Measurements from ENCODE around the gene RBM38.

The RBM38 gene

GRCh38 chr20:57432480-57432861 is 41.3 kb downstream of the RBM38 start:
- TF ChIP-seq ZNF660 (tag by site-specific recombination; IDR thresholded peaks at IDR 0.05), result no peak
- TF ChIP-seq, protein P1, sequence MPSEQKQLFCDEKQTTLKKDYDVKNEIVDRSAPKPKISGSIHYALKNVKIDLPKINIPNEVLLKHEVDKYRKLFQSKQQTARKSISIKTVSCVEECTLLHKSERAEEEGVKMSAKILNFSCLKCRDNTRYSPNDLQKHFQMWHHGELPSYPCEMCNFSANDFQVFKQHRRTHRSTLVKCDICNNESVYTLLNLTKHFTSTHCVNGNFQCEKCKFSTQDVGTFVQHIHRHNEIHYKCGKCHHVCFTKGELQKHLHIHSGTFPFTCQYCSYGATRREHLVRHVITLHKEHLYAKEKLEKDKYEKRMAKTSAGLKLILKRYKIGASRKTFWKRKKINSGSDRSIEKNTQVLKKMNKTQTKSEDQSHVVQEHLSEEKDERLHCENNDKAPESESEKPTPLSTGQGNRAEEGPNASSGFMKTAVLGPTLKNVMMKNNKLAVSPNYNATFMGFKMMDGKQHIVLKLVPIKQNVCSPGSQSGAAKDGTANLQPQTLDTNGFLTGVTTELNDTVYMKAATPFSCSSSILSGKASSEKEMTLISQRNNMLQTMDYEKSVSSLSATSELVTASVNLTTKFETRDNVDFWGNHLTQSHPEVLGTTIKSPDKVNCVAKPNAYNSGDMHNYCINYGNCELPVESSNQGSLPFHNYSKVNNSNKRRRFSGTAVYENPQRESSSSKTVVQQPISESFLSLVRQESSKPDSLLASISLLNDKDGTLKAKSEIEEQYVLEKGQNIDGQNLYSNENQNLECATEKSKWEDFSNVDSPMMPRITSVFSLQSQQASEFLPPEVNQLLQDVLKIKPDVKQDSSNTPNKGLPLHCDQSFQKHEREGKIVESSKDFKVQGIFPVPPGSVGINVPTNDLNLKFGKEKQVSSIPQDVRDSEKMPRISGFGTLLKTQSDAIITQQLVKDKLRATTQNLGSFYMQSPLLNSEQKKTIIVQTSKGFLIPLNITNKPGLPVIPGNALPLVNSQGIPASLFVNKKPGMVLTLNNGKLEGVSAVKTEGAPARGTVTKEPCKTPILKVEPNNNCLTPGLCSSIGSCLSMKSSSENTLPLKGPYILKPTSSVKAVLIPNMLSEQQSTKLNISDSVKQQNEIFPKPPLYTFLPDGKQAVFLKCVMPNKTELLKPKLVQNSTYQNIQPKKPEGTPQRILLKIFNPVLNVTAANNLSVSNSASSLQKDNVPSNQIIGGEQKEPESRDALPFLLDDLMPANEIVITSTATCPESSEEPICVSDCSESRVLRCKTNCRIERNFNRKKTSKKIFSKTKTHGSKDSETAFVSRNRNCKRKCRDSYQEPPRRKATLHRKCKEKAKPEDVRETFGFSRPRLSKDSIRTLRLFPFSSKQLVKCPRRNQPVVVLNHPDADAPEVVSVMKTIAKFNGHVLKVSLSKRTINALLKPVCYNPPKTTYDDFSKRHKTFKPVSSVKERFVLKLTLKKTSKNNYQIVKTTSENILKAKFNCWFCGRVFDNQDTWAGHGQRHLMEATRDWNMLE (tag by site-specific recombination; conservative IDR thresholded peaks at IDR 0.05; ENCODE audit: low read depth), result no peak
- TF ChIP-seq, protein P2, sequence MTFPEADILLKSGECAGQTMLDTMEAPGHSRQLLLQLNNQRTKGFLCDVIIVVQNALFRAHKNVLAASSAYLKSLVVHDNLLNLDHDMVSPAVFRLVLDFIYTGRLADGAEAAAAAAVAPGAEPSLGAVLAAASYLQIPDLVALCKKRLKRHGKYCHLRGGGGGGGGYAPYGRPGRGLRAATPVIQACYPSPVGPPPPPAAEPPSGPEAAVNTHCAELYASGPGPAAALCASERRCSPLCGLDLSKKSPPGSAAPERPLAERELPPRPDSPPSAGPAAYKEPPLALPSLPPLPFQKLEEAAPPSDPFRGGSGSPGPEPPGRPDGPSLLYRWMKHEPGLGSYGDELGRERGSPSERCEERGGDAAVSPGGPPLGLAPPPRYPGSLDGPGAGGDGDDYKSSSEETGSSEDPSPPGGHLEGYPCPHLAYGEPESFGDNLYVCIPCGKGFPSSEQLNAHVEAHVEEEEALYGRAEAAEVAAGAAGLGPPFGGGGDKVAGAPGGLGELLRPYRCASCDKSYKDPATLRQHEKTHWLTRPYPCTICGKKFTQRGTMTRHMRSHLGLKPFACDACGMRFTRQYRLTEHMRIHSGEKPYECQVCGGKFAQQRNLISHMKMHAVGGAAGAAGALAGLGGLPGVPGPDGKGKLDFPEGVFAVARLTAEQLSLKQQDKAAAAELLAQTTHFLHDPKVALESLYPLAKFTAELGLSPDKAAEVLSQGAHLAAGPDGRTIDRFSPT (tag by site-specific recombination; IDR thresholded peaks at IDR 0.05), result no peak
- no peak for TF ChIP-seq ZNF692 (tag by site-specific recombination; IDR thresholded peaks at IDR 0.05)
- TF ChIP-seq ZNF341 (tag by site-specific recombination; IDR thresholded peaks at IDR 0.05; ENCODE audit: low read depth), result no peak
- no peak for TF ChIP-seq ZNF280D (tag by site-specific recombination; IDR thresholded peaks at IDR 0.05)
- TF ChIP-seq ZNF114 (tag by site-specific recombination; IDR thresholded peaks at IDR 0.05), result no peak
- no peak for TF ChIP-seq REPIN1 (tag by site-specific recombination; IDR thresholded peaks at IDR 0.05; ENCODE audit: low read depth)
- no peak for TF ChIP-seq ZNF776 (tag by site-specific recombination; IDR thresholded peaks at IDR 0.05; ENCODE audit: borderline replicate concordance)
- no peak for TF ChIP-seq KLF8 (tag by site-specific recombination; IDR thresholded peaks at IDR 0.05)
- POLR2A ChIA-PET, result no interaction called here
- peaks cover 4% of the 10 kb centered on the region for H3K4me1 ChIP-seq (ENCODE audit: control insufficient read depth, insufficient read depth, low read length)
- no peaks in the 10 kb centered on the region for H3K36me3 ChIP-seq (ENCODE audit: control insufficient read depth in 2 of 2, insufficient read depth in 1 of 2, low read length in 2 of 2)
- H3K9me3 ChIP-seq (ENCODE audit: control insufficient read depth, insufficient read depth, low read depth, low read length), result no peaks in the 10 kb centered on the region
- H3K4me3 ChIP-seq (ENCODE audit: low read depth, low read length), result no peak overlapping the region
- CTCF ChIA-PET, result no interaction called here
- H3K27ac ChIP-seq (ENCODE audit: extremely low read depth, low read depth, low read length), result no peak overlapping the region

DNA sequence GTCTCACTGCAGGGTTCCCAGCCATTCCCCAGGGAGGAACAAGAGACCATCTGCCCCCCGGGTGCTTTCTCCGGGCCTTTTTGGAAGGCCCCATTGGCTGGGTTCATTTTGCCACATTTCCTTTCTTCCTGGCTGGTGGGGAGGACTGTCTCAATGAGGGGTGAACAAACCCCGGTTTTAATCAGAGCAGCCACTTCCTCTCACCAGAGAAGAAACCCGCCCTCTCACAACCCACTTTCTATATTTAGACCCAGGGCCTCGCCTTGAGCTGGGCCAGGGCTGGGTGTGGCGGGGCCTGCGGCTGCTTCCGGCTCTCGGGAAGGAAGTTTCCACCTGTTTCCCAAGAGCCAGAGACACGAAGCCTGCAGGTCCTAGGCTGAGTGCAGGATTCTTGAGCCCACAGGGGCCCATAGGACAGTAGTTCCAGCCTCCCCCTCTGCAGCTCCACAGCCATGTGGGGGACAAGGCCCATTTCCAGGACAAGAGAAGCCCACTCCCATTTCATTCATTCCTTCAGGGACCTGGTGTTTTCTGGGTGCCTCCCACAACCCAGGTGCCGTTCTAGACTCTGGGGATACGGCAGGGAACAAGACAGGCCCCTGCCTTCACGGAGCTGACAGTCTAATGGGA is 41.8 kb downstream of the RBM38 start:
- H3K9me3 ChIP-seq (ENCODE audit: control insufficient read depth, insufficient read depth, low read depth, low read length), result no peaks in the 10 kb centered on the region
- POLR2A ChIA-PET, result no interaction called here
- no peaks in the 10 kb centered on the region for H3K36me3 ChIP-seq (ENCODE audit: control insufficient read depth in 2 of 2, insufficient read depth in 1 of 2, low read length in 2 of 2)
- peaks cover 4% of the 10 kb centered on the region for H3K4me1 ChIP-seq (ENCODE audit: control insufficient read depth, insufficient read depth, low read length)
- CTCF ChIA-PET, result interaction anchor here (0.7 kb wide), 1 partner anchor 67 kb away, joined by 4 read pairs; no protein-coding TSS in a partner anchor
- no peak overlapping the region for H3K27ac ChIP-seq (ENCODE audit: extremely low read depth, low read depth, low read length)
- no peak overlapping the region for H3K4me3 ChIP-seq (ENCODE audit: low read depth, low read length)
- TF ChIP-seq GLIS1 (tag by site-specific recombination; IDR thresholded peaks at IDR 0.05) (no peak), ZNF654 (tag by site-specific recombination; IDR thresholded peaks at IDR 0.05; ENCODE audit: low read depth) (no peak), ZNF792 (tag by site-specific recombination; IDR thresholded peaks at IDR 0.05) (no peak), ZNF776 (tag by site-specific recombination; IDR thresholded peaks at IDR 0.05; ENCODE audit: borderline replicate concordance) (no peak), WT1 (tag by site-specific recombination; IDR thresholded peaks at IDR 0.05) (no peak), ZNF560 (tag by site-specific recombination; IDR thresholded peaks at IDR 0.05; ENCODE audit: borderline replicate concordance) (no peak), ZBTB8A (tag by site-specific recombination; IDR thresholded peaks at IDR 0.05) (no peak), SETDB1 (IDR thresholded peaks at IDR 0.05; ENCODE audit: insufficient read length, low read length) (no peak), ZNF24 (tag by site-specific recombination; IDR thresholded peaks at IDR 0.05) (no peak), ZNF391 (tag by site-specific recombination; IDR thresholded peaks at IDR 0.05; ENCODE audit: borderline replicate concordance, low read depth) (no peak), ZNF791 (tag by site-specific recombination; IDR thresholded peaks at IDR 0.05) (no peak)
- TF ChIP-seq, protein P3, sequence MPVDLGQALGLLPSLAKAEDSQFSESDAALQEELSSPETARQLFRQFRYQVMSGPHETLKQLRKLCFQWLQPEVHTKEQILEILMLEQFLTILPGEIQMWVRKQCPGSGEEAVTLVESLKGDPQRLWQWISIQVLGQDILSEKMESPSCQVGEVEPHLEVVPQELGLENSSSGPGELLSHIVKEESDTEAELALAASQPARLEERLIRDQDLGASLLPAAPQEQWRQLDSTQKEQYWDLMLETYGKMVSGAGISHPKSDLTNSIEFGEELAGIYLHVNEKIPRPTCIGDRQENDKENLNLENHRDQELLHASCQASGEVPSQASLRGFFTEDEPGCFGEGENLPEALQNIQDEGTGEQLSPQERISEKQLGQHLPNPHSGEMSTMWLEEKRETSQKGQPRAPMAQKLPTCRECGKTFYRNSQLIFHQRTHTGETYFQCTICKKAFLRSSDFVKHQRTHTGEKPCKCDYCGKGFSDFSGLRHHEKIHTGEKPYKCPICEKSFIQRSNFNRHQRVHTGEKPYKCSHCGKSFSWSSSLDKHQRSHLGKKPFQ (tag by site-specific recombination; IDR thresholded peaks at IDR 0.05), result no peak
